GM13977 (cell line): ENCODE data around the gene KDM4C.

Source experiments
- DNase-seq: peaks from one replicate; pipeline ENCODE4 v3.0.0; 2012; ENCODE audit warnings: low spot score
- CTCF ChIP-seq: IDR thresholded peaks from 2 replicates; pipeline ENCODE4 v1.5.1; 2012; ENCODE audit warnings: mild to moderate bottlenecking, control low read depth; ENCODE audit not compliant: insufficient read depth; ENCODE audit errors: extremely low read depth, missing control alignments
- in situ Hi-C: fragments of 300-500 bp; cut with MboI; formaldehyde crosslinking; loops from one replicate; pipeline ENCODE4 v1.12.0; 2022; ENCODE audit warnings: low sequenced_read_pairs, low pct_unique_long_range_greater_than_20kb, mixed read lengths, inconsistent platforms; ENCODE audit not compliant: unreplicated experiment

Gene KDM4C

GRCh38 chr9:6833518-6834192, 75.9 kb downstream of the KDM4C start:
- no peak for TF ChIP-seq CTCF
- DNase-seq, result no peak
- in situ Hi-C loops, result no loop called here

- no peak for DNase-seq
- TF ChIP-seq CTCF, result no peak
- in situ Hi-C loops, result no loop called here
These were observed 76.5 kb downstream of the KDM4C start for GRCh38 chr9:6834306-6834705.

- no peak for TF ChIP-seq CTCF
- DNase-seq, result no peak
- in situ Hi-C loops, result no loop called here
These were observed 80.4 kb downstream of the KDM4C start for GRCh38 chr9:6838158-6838557.

GRCh38 chr9:6842584-6842947, 84.8 kb downstream of the KDM4C start:
- DNase-seq, result no peak
- no peak for TF ChIP-seq CTCF
- in situ Hi-C loops, result no loop called here

- TF ChIP-seq CTCF, result no peak
- in situ Hi-C loops, result no loop called here
- no peak for DNase-seq
These were observed 86.0 kb downstream of the KDM4C start for GRCh38 chr9:6843742-6844141.

GRCh38 chr9:6844267-6844666, 86.5 kb downstream of the KDM4C start:
- no peak for TF ChIP-seq CTCF
- in situ Hi-C loops, result no loop called here
- DNase-seq, result no peak
